ENCODE measurements around the gene LCTL.

DNA sequence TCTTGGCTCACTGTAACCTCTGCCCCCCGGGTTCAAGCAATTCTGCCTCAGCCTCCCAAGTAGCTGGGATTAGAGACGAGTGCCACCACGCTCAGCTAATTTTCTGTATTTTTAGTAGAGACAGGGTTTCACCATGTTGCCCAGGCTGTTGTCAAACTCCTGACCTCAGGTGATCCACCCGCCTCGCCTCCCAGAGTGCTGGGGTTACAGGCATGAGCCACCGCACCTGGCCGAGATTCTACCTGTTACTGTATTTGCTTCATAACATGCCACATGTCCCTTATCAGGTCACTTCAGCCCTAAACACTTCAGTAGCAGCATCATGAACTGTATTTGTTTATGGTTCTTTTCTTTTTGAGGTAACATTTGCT is 7.5 kb upstream of the LCTL start:
- TF ChIP-seq, protein P1, sequence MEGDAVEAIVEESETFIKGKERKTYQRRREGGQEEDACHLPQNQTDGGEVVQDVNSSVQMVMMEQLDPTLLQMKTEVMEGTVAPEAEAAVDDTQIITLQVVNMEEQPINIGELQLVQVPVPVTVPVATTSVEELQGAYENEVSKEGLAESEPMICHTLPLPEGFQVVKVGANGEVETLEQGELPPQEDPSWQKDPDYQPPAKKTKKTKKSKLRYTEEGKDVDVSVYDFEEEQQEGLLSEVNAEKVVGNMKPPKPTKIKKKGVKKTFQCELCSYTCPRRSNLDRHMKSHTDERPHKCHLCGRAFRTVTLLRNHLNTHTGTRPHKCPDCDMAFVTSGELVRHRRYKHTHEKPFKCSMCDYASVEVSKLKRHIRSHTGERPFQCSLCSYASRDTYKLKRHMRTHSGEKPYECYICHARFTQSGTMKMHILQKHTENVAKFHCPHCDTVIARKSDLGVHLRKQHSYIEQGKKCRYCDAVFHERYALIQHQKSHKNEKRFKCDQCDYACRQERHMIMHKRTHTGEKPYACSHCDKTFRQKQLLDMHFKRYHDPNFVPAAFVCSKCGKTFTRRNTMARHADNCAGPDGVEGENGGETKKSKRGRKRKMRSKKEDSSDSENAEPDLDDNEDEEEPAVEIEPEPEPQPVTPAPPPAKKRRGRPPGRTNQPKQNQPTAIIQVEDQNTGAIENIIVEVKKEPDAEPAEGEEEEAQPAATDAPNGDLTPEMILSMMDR (IDR thresholded peaks at IDR 0.05 in 2 of 3, conservative IDR thresholded peaks at IDR 0.05 in 1 of 3; ENCODE audit: borderline replicate concordance in 1 of 3, insufficient read depth in 1 of 3, low read depth in 2 of 3, low read length in 2 of 3): no peak
- TF ChIP-seq SP1 (IDR thresholded peaks at IDR 0.05; ENCODE audit: low read depth) (no peak), SRF (IDR thresholded peaks at IDR 0.05; ENCODE audit: low read depth) (no peak), EZH2 (IDR thresholded peaks at IDR 0.05) (no peak)
